Measurements from ENCODE around the gene CAMK2A. TPM values are rescaled to one million over a fixed set of nuclear protein-coding genes. Genes with fewer than 3 reads are reported as not detected.

CAMK2A gene
- total and polyA plus RNA-seq, 2 donors (not counting 3 experiments of a cell fraction or from before 2014, with no cell fraction given) = not detected

DNA sequence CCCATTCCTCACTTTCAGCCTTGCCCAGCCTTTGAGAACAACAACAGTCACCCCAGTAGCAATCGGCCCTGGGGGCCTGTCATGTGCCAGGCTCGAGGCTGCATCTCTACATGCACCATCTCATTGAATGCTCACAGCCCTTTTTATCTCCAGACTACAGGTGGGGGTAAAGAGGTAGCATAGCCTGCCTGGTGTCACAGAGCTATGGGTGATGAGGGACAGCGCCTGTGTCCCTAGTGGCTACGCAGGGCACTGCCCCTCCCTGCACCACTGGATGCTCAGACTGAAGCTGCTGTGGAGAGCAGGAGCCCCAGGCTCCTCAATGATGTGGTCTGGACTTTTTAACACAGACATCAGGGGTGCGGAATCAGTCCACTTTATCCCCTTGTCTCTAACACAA is 2.8 kb downstream of the CAMK2A start:
- Histone ChIP-seq H3K9me1 (replicated peaks; ENCODE audit: control insufficient read depth, extremely low read depth, insufficient read depth, low read length) (no peaks in the 10 kb centered on the region), H3K27me3 (ENCODE audit: control insufficient read depth in 2 of 2, insufficient read depth in 2 of 2, low read length in 2 of 2) (peaks cover 0 to 23% of the 10 kb centered on the region in 2 experiments), H3K4me3 (replicated peaks in 1 of 3; ENCODE audit: insufficient read depth in 1 of 3, low read depth in 1 of 3, low read length in 3 of 3) (no peak overlapping the region), H3K4me1 (ENCODE audit: control insufficient read depth, extremely low read depth, insufficient read depth, low read length) (no peaks in the 10 kb centered on the region), H3K36me3 (ENCODE audit: control insufficient read depth in 2 of 2, extremely low read depth in 1 of 2, insufficient read depth in 2 of 2, low read length in 2 of 2) (no peaks in the 10 kb centered on the region), H3K27ac (ENCODE audit: insufficient read depth, low read depth, low read length) (no peak overlapping the region), H3K4me2 (ENCODE audit: insufficient read depth, low read length) (no peak overlapping the region), H2AFZ (ENCODE audit: low read depth, low read length) (no peak overlapping the region), H3K9me3 (replicated peaks; ENCODE audit: control insufficient read depth, insufficient read depth, low read length) (no peaks in the 10 kb centered on the region), H4K20me1 (replicated peaks; ENCODE audit: control insufficient read depth, extremely low read depth, insufficient read depth, low read length) (no peaks in the 10 kb centered on the region), H3K9ac (replicated peaks; ENCODE audit: extremely low read depth, insufficient read depth, low read length) (no peak overlapping the region), H3K79me2 (ENCODE audit: control insufficient read depth, insufficient read depth, low read length) (no peaks in the 10 kb centered on the region)
- dilution Hi-C loops (cut with MboI; ENCODE audit: extremely low pct_ligation_motif_present, low sequenced_read_pairs) (no loop called here), intact Hi-C loops (cut with micrococcal nuclease) (no loop called here)
- ChIA-PET CTCF (interaction anchor here (0.8 kb wide), 1 partner anchor 23 kb away, joined by 3 read pairs; no protein-coding TSS in a partner anchor), POLR2A (no interaction called here)
- no peak for FAIRE-seq
- no TSS peak for BruUV-seq (replicated peaks)
- TF ChIP-seq, protein P1, sequence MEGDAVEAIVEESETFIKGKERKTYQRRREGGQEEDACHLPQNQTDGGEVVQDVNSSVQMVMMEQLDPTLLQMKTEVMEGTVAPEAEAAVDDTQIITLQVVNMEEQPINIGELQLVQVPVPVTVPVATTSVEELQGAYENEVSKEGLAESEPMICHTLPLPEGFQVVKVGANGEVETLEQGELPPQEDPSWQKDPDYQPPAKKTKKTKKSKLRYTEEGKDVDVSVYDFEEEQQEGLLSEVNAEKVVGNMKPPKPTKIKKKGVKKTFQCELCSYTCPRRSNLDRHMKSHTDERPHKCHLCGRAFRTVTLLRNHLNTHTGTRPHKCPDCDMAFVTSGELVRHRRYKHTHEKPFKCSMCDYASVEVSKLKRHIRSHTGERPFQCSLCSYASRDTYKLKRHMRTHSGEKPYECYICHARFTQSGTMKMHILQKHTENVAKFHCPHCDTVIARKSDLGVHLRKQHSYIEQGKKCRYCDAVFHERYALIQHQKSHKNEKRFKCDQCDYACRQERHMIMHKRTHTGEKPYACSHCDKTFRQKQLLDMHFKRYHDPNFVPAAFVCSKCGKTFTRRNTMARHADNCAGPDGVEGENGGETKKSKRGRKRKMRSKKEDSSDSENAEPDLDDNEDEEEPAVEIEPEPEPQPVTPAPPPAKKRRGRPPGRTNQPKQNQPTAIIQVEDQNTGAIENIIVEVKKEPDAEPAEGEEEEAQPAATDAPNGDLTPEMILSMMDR (IDR thresholded peaks at IDR 0.05; ENCODE audit: extremely low read depth in 1 of 2, insufficient read depth in 1 of 2, low read depth in 1 of 2, low read length in 2 of 2) = peak; percentile 16 to 35
- TF ChIP-seq MAX (IDR thresholded peaks at IDR 0.05; ENCODE audit: insufficient read depth, insufficient read length) = no peak
- no peak for DNase-seq (ENCODE audit: low read depth, low spot score)

DNA sequence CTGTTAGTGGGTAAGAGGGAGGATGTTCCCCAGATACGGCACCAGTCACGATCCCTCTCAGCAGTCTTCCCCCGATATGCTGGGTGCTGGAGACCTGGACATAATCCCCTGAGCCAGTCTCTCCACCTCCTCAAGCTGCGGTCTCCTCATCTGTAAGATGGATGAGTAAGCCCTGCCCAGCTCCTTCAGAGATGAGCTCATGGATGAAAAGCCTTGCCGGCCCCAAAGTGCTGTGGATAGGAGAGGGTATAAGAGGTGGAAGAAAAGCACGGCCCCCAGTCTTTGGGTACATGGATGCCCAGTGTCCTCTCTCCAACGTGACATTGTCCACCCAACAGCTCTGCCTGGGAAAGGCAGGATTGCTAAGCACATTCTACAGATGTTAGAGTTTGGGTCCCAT is 4.5 kb downstream of the CAMK2A start:
- dilution Hi-C loops (cut with MboI; ENCODE audit: extremely low pct_ligation_motif_present, low sequenced_read_pairs) = no loop called here
- intact Hi-C loops (cut with micrococcal nuclease) = no loop called here
- H2AFZ ChIP-seq (ENCODE audit: low read depth, low read length) = no peak overlapping the region

More for the DNA sequence above, 4.5 kb downstream of the CAMK2A start:
- H4K20me1 ChIP-seq (replicated peaks; ENCODE audit: control insufficient read depth, extremely low read depth, insufficient read depth, low read length) = no peaks in the 10 kb centered on the region
- no peaks in the 10 kb centered on the region for H3K9me3 ChIP-seq (replicated peaks; ENCODE audit: control insufficient read depth, insufficient read depth, low read length)
- H3K9me1 ChIP-seq (replicated peaks; ENCODE audit: control insufficient read depth, extremely low read depth, insufficient read depth, low read length) = no peaks in the 10 kb centered on the region
- no TSS peak for BruUV-seq (replicated peaks)
- no peak overlapping the region for H3K9ac ChIP-seq (replicated peaks; ENCODE audit: extremely low read depth, insufficient read depth, low read length)
- H3K27me3 ChIP-seq (ENCODE audit: control insufficient read depth in 2 of 2, insufficient read depth in 2 of 2, low read length in 2 of 2) = peaks cover 11 to 32% of the 10 kb centered on the region in 2 experiments
- no peaks in the 10 kb centered on the region for H3K79me2 ChIP-seq (ENCODE audit: control insufficient read depth, insufficient read depth, low read length)
- H3K4me1 ChIP-seq (ENCODE audit: control insufficient read depth, extremely low read depth, insufficient read depth, low read length) = no peaks in the 10 kb centered on the region
- ChIA-PET POLR2A (no interaction called here), CTCF (no interaction called here)
- H3K4me3 ChIP-seq (replicated peaks in 1 of 3; ENCODE audit: insufficient read depth in 1 of 3, low read depth in 1 of 3, low read length in 3 of 3) = no peak overlapping the region
- FAIRE-seq (no peak), DNase-seq (ENCODE audit: low read depth, low spot score) (no peak)
- H3K27ac ChIP-seq (ENCODE audit: insufficient read depth, low read depth, low read length) = no peak overlapping the region
- no peaks in the 10 kb centered on the region for H3K36me3 ChIP-seq (ENCODE audit: control insufficient read depth in 2 of 2, extremely low read depth in 1 of 2, insufficient read depth in 2 of 2, low read length in 2 of 2)
- TF ChIP-seq JUN (IDR thresholded peaks at IDR 0.05; ENCODE audit: borderline replicate concordance, insufficient read depth, insufficient read length, low read depth) (no peak), MAX (IDR thresholded peaks at IDR 0.05; ENCODE audit: insufficient read depth, insufficient read length) (no peak), EZH2 (IDR thresholded peaks at IDR 0.05; ENCODE audit: borderline replicate concordance, low read depth, low read length, severe bottlenecking) (no peak), POLR2AphosphoS5 (IDR thresholded peaks at IDR 0.05; ENCODE audit: insufficient read depth, low read depth, low read length) (no peak), GATA2 (IDR thresholded peaks at IDR 0.05; ENCODE audit: insufficient read depth, insufficient read length, low read depth, low read length) (no peak), MYC (IDR thresholded peaks at IDR 0.05; ENCODE audit: low read depth, low read length) (no peak), FOS (IDR thresholded peaks at IDR 0.05; ENCODE audit: borderline replicate concordance, insufficient read depth, low read length) (no peak)
- TF ChIP-seq, protein P1 (IDR thresholded peaks at IDR 0.05; ENCODE audit: extremely low read depth in 1 of 2, insufficient read depth in 1 of 2, low read depth in 1 of 2, low read length in 2 of 2) = no peak
- no peak overlapping the region for H3K4me2 ChIP-seq (ENCODE audit: insufficient read depth, low read length)

Measured in endothelial cell of umbilical vein (primary cell).